OCI-LY1 (cell line): ENCODE measurements around the gene PGLYRP2.

Experiments
- H2AFZ ChIP-seq: fragments of 200-600 bp; sonication (generic), shearing (Covaris generic); 2 replicates; pipeline ENCODE4 v1.6.0; 2014; ENCODE audit warnings: antibody characterized with exemption, mild to moderate bottlenecking, low read length
- H3F3A ChIP-seq: fragments of 200-600 bp; sonication (generic), shearing (Covaris generic); 2 replicates; pipeline ENCODE4 v1.6.0; 2014; ENCODE audit warnings: mild to moderate bottlenecking, antibody characterized with exemption, low read length, moderate library complexity; ENCODE audit not compliant: insufficient read depth
- H3K27ac ChIP-seq: fragments of 200-600 bp; sonication (generic); 2 replicates; pipeline ENCODE4 v1.5.1; 2014; ENCODE audit warnings: low read length, mixed run types, mild to moderate bottlenecking, low read depth; ENCODE audit not compliant: poor library complexity, severe bottlenecking
- H3K27me3 ChIP-seq: fragments of 200-600 bp; sonication (generic); 2 replicates; pipeline ENCODE4 v1.6.0; 2014; ENCODE audit warnings: antibody characterized with exemption, mild to moderate bottlenecking, low read length, moderate library complexity; ENCODE audit not compliant: insufficient read depth
- H3K36me3 ChIP-seq: fragments of 200-600 bp; sonication (generic); 2 replicates; pipeline ENCODE4 v1.6.1; 2014; ENCODE audit warnings: mild to moderate bottlenecking, antibody characterized with exemption, low read length, moderate library complexity, mixed read lengths; ENCODE audit not compliant: insufficient read depth
- H3K4me1 ChIP-seq: fragments of 200-600 bp; sonication (generic); 2 replicates; pipeline ENCODE4 v1.5.1; 2014; ENCODE audit warnings: mild to moderate bottlenecking, low read length, moderate library complexity; ENCODE audit not compliant: insufficient read depth, severe bottlenecking
- H3K4me2 ChIP-seq: fragments of 200-600 bp; sonication (generic), shearing (Covaris generic); 2 replicates; pipeline ENCODE4 v1.6.1; 2014; ENCODE audit warnings: low read length
- H3K4me3 ChIP-seq: fragments of 200-600 bp; sonication (generic); 2 replicates; pipeline ENCODE4 v1.5.1; 2014; ENCODE audit warnings: low read length, low read depth, mild to moderate bottlenecking, mixed read lengths; ENCODE audit not compliant: poor library complexity, severe bottlenecking
- H3K79me2 ChIP-seq: fragments of 200-600 bp; shearing (Covaris generic); 2 replicates; pipeline ENCODE4 v1.6.1; 2016; ENCODE audit warnings: mixed run types, low read length, mixed read lengths; ENCODE audit not compliant: insufficient read depth
- H3K9ac ChIP-seq: fragments of 200-600 bp; sonication (generic), shearing (Covaris generic); 2 replicates; pipeline ENCODE4 v1.6.1; 2014; ENCODE audit warnings: mild to moderate bottlenecking, low read length, mixed read lengths
- H3K9me2 ChIP-seq: fragments of 200-600 bp; sonication (generic), shearing (Covaris generic); 2 replicates; pipeline ENCODE4 v1.6.1; 2014; ENCODE audit warnings: low read depth, mild to moderate bottlenecking, low read length, mixed read lengths
- H3K9me3 ChIP-seq: fragments of 200-600 bp; shearing (Covaris generic); 2 replicates; pipeline ENCODE4 v1.6.1; 2014; ENCODE audit warnings: low read length, mixed read lengths
- H4K20me1 ChIP-seq: fragments of 200-600 bp; sonication (generic), shearing (Covaris generic); 2 replicates; pipeline ENCODE4 v1.6.0; 2016; ENCODE audit warnings: mild to moderate bottlenecking, low read length; ENCODE audit not compliant: insufficient read depth
- EZH2 ChIP-seq: fragments of 200-600 bp; sonication (generic), shearing (Covaris generic); IDR thresholded peaks from 2 replicates; pipeline ENCODE4 v1.8.0; 2017; ENCODE audit warnings: borderline replicate concordance, mixed run types, mild to moderate bottlenecking, antibody characterized with exemption, low read length, moderate library complexity, mixed read lengths
- TF ChIP-seq, protein P1 (sequence below): fragments of 200-600 bp; sonication (generic), shearing (Covaris generic); IDR thresholded peaks from 2 replicates; pipeline ENCODE4 v1.5.1; 2017; ENCODE audit warnings: mild to moderate bottlenecking, antibody characterized with exemption, low read length, moderate library complexity, mixed read lengths

The PGLYRP2 gene

DNA sequence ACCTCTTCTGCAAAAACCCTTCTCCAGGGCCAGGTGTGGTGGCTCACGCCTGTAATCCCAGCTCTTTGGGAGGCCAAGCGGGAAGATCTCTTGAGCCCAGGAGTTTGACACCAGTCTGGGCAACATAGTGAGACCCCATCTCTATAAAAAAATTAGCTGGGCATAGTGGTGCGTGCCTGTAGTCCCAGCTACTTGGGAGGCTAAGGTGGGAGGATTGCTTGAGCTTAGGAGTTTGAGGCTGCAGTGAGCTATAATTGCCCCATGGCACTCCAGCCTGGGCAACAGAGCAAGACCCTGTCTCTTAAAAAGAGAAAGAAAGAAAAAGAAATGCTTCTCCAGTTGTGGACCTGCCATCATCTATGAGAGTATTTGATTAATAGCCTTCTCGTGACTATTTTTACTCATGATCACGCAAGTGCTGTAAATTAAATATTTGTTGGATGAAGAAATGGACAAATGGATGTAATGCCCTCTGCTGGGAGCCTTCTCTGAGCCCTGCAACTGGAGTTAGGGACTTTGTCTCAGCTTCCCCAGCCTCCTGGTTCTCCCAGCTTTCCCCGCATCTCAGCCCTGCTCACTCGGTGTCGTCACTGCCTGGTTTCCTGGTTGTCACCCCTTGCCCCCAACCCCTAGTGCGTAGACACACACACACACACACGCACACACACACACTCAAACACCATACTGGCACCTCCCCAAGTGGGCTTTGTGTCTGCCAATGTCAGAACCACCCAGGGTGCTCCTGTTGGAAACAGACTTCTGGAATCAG lies 41.8 kb downstream of the PGLYRP2 start:
- H2AFZ ChIP-seq, result no peak overlapping the region
- no peaks in the 10 kb centered on the region for H3F3A ChIP-seq
- H3K9ac ChIP-seq, result no peak overlapping the region
- no peaks in the 10 kb centered on the region for H3K9me2 ChIP-seq
- no peak overlapping the region for H3K4me3 ChIP-seq
- no peaks in the 10 kb centered on the region for H3K9me3 ChIP-seq
- no peaks in the 10 kb centered on the region for H3K79me2 ChIP-seq
- TF ChIP-seq EZH2, result no peak
- TF ChIP-seq, protein P1, sequence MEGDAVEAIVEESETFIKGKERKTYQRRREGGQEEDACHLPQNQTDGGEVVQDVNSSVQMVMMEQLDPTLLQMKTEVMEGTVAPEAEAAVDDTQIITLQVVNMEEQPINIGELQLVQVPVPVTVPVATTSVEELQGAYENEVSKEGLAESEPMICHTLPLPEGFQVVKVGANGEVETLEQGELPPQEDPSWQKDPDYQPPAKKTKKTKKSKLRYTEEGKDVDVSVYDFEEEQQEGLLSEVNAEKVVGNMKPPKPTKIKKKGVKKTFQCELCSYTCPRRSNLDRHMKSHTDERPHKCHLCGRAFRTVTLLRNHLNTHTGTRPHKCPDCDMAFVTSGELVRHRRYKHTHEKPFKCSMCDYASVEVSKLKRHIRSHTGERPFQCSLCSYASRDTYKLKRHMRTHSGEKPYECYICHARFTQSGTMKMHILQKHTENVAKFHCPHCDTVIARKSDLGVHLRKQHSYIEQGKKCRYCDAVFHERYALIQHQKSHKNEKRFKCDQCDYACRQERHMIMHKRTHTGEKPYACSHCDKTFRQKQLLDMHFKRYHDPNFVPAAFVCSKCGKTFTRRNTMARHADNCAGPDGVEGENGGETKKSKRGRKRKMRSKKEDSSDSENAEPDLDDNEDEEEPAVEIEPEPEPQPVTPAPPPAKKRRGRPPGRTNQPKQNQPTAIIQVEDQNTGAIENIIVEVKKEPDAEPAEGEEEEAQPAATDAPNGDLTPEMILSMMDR, result no peak
- no peaks in the 10 kb centered on the region for H3K36me3 ChIP-seq
- no peaks in the 10 kb centered on the region for H4K20me1 ChIP-seq
- no peak overlapping the region for H3K4me2 ChIP-seq
- H3K27ac ChIP-seq, result no peak overlapping the region
- H3K27me3 ChIP-seq, result no peaks in the 10 kb centered on the region
- peaks cover 8% of the 10 kb centered on the region for H3K4me1 ChIP-seq

DNA sequence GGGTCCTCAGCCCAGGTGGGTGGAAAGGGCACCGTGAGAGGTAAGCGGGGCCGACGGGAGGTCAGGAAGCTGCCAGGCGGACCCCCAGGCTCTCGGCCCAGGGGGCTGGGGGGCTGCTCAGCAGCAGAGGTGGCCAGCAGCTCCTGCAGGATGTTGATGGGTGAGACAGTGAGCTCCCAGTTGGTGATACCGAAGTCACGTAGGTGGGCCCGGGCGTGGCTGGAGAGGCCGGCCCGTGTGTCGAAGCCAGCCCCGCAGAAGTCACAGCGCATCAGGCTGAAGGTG lies 42.5 kb downstream of the PGLYRP2 start:
- H3K36me3 ChIP-seq, result no peaks in the 10 kb centered on the region
- no peak overlapping the region for H3K4me2 ChIP-seq
- H3K79me2 ChIP-seq, result peaks cover 3% of the 10 kb centered on the region
- H3K4me1 ChIP-seq, result peaks cover 10% of the 10 kb centered on the region
- H3K9ac ChIP-seq, result no peak overlapping the region
- H4K20me1 ChIP-seq, result no peaks in the 10 kb centered on the region
- no peak overlapping the region for H3K4me3 ChIP-seq
- no peaks in the 10 kb centered on the region for H3K9me2 ChIP-seq
- no peak overlapping the region for H2AFZ ChIP-seq
- no peaks in the 10 kb centered on the region for H3K27me3 ChIP-seq
- TF ChIP-seq, protein P1, result no peak
- no peak for TF ChIP-seq EZH2
- no peak overlapping the region for H3K27ac ChIP-seq
- no peaks in the 10 kb centered on the region for H3K9me3 ChIP-seq
- H3F3A ChIP-seq, result no peaks in the 10 kb centered on the region

DNA sequence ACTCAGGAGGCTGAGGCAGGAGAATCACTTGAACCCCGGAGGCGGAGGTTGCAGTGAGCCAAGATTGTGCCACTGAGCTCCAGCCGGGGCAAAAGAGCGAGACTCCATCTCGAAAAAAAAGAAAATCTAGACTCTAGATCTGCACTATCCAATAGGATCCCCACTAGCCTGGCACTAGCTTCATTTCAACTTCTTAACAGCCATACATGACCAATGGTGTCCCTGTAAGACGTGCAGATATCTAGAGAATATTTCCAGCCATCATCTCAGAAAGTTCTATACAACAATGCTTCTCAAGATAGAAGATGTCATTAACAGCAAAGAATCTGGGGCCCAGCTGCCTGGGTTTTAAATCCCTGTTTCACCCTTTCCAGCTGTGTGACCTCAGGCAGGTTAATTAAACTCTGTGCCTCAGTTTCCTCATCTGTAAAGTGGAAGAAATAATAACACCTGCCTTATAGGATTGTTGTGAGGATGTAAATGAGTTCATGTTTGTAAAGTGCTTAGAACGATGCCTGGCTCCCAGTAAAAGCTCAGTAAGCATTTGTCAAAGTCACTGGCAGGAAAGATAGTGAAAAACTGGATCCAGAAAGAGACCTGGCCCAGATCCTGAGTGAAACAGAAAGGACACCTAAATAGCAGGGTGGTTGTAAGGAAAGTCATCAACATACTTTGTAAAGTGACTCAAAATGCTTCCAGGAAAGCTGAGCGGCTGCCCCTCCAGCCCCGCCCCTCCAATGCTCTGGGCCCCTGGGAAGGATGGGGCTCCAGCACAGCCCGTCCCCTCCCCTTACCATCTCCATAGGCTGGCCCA lies 43.1 kb downstream of the PGLYRP2 start:
- Histone ChIP-seq H3K36me3 (no peaks in the 10 kb centered on the region), H3K27me3 (no peaks in the 10 kb centered on the region), H3K79me2 (peaks cover 9% of the 10 kb centered on the region), H3K4me1 (peaks cover 15% of the 10 kb centered on the region), H3K9me3 (no peaks in the 10 kb centered on the region), H3F3A (no peaks in the 10 kb centered on the region), H3K4me2 (no peak overlapping the region), H3K4me3 (no peak overlapping the region), H3K9me2 (no peaks in the 10 kb centered on the region), H2AFZ (no peak overlapping the region), H3K27ac (no peak overlapping the region), H3K9ac (no peak overlapping the region), H4K20me1 (no peaks in the 10 kb centered on the region)
- TF ChIP-seq, protein P1, result no peak
- TF ChIP-seq EZH2, result no peak
